SJCRH30 (cell line): ENCODE measurements around the gene FCAR. TPM values are rescaled to one million over a fixed set of nuclear protein-coding genes. Genes with fewer than 3 reads are reported as not detected.

Experiments
- total RNA-seq: library from RNA; depleted of rRNA; stranded (reverse); fragments of >200 nt; shearing (Covaris generic); gene quantifications from 2 replicates; pipeline ENCODE4 v1.2.3, GENCODE V29; 2014; rRNA removed

FCAR gene
- total RNA-seq, 1 experiment from 2014 or later: not detected

Other genes starting within 250 kb of the FCAR start
- not detected in 2 replicates for gene LILRB1, start 243.8 kb upstream of the FCAR start, total RNA-seq
- gene LILRB4, start 211.2 kb upstream of the FCAR start, total RNA-seq: not detected in 2 replicates
- gene KIR3DL3, start 149.8 kb upstream of the FCAR start, total RNA-seq: not detected in 2 replicates
- gene KIR2DL3, start 135.7 kb upstream of the FCAR start, total RNA-seq: not detected in 2 replicates
- not detected in 2 replicates for gene KIR2DL1, start 104.4 kb upstream of the FCAR start, total RNA-seq
- gene KIR2DL4, start 70.6 kb upstream of the FCAR start, total RNA-seq: not detected in 2 replicates
- not detected in 2 replicates for gene KIR3DL1, start 57.8 kb upstream of the FCAR start, total RNA-seq
- gene KIR2DS4, start 41.6 kb upstream of the FCAR start, total RNA-seq: not detected in 2 replicates
- gene KIR3DL2, start 23.8 kb upstream of the FCAR start, total RNA-seq: not detected in 2 replicates
- gene NCR1, start 31.9 kb downstream of the FCAR start, total RNA-seq: not detected in 2 replicates
- gene NLRP7, start 73.3 kb downstream of the FCAR start, total RNA-seq: 0.02 TPM in 1 of 2 replicates, not detected in the other
- not detected in 2 replicates for gene NLRP2, start 92.1 kb downstream of the FCAR start, total RNA-seq
- 15.1 and 16.7 TPM in 2 replicates for gene GP6, start 164.0 kb downstream of the FCAR start, total RNA-seq
- 29.9 and 30.5 TPM in 2 replicates for gene RDH13, start 188.9 kb downstream of the FCAR start, total RNA-seq
- 1.4 and 1.7 TPM in 2 replicates for gene EPS8L1, start 201.6 kb downstream of the FCAR start, total RNA-seq
- 26.2 and 30.5 TPM in 2 replicates for gene PPP1R12C, start 243.4 kb downstream of the FCAR start, total RNA-seq